Colonic mucosa (tissue), 4 donors: Measurements from ENCODE around the gene NCKIPSD. TPM values are rescaled to one million over a fixed set of nuclear protein-coding genes. Genes with fewer than 3 reads are reported as not detected.

ENCODE experiments used
- DNase-seq: peaks from one replicate; pipeline ENCODE4 v3.0.0-alpha.2; 2020
- H3K27ac ChIP-seq: fragments of 200-600 bp; one replicate; pipeline ENCODE4 v1.8.0; 2021
- H3K27me3 ChIP-seq: fragments of 200-600 bp; one replicate; pipeline ENCODE4 v1.8.0; 2021
- H3K36me3 ChIP-seq: fragments of 200-600 bp; one replicate; pipeline ENCODE4 v1.8.0; 2021
- H3K4me1 ChIP-seq: fragments of 200-600 bp; one replicate; pipeline ENCODE4 v1.8.0; 2021; ENCODE audit warnings: mild to moderate bottlenecking
- H3K4me3 ChIP-seq: fragments of 200-600 bp; one replicate; pipeline ENCODE4 v1.8.0; 2021
- H3K9ac ChIP-seq, 2 donors: one replicate each; pipeline ENCODE4 v1.7.0; 2013; ENCODE audit warnings: control low read depth in 2 of 2, low read depth in 2 of 2, low read length in 2 of 2
- H3K9me3 ChIP-seq: fragments of 200-600 bp; one replicate; pipeline ENCODE4 v1.8.0; 2021
- CTCF ChIP-seq: fragments of 200-600 bp; IDR thresholded peaks from one replicate; pipeline ENCODE4 v1.8.0; 2022; ENCODE audit warnings: antibody characterized with exemption, mild to moderate bottlenecking
- intact Hi-C: fragments of 100-400 bp; cut with DNase I; formaldehyde crosslinking; loops from one replicate; pipeline ENCODE4 v1.14.1; 2022
- total RNA-seq, 2 donors: library from RNA; stranded (reverse); fragmentation: NEBNext Ultra II Directional in 1 of 2; extraction: Animal tissue kit (Norgen Biotek cat#: 25700) in 1 of 2; gene quantifications; one replicate each; pipeline ENCODE4 v1.2.1, GENCODE V29; 2021
- donor health status: healthy.
- donor health status: DM: no; HTN: no; CAD: no.
- donor health status: DM: no; HTN: no; CAD: no.

NCKIPSD gene
- total RNA-seq, 2 donors from 2014 or later, result 24.3 to 29.7 TPM

GRCh38 chr3:48630833-48631232, 54.9 kb downstream of the NCKIPSD start:
- peaks cover 12% of the 10 kb centered on the region for H3K36me3 ChIP-seq
- no peak for DNase-seq
- intact Hi-C loops, result loop anchor here (10.0 kb wide), 1 partner anchor 166 kb away; a partner anchor contains a TSS
- peaks cover 4% of the 10 kb centered on the region for H3K4me1 ChIP-seq
- no peak overlapping the region for H3K9ac ChIP-seq
- H3K27me3 ChIP-seq, result no peaks in the 10 kb centered on the region
- H3K27ac ChIP-seq, result no peak overlapping the region
- no peak for TF ChIP-seq CTCF
- H3K9me3 ChIP-seq, result no peaks in the 10 kb centered on the region
- no peak overlapping the region for H3K4me3 ChIP-seq

GRCh38 chr3:48630407-48630806, 55.3 kb downstream of the NCKIPSD start:
- no peak for TF ChIP-seq CTCF
- peaks cover 12% of the 10 kb centered on the region for H3K36me3 ChIP-seq
- H3K4me1 ChIP-seq, result peaks cover 4% of the 10 kb centered on the region
- H3K9ac ChIP-seq, result no peak overlapping the region
- no peaks in the 10 kb centered on the region for H3K9me3 ChIP-seq
- no peaks in the 10 kb centered on the region for H3K27me3 ChIP-seq
- H3K4me3 ChIP-seq, result no peak overlapping the region
- H3K27ac ChIP-seq, result no peak overlapping the region
- DNase-seq, result no peak
- intact Hi-C loops, result loop anchor here (10.0 kb wide), 1 partner anchor 166 kb away; a partner anchor contains a TSS

GRCh38 chr3:48629894-48630293, 55.8 kb downstream of the NCKIPSD start:
- no peak for DNase-seq
- intact Hi-C loops, result loop anchor here (10.0 kb wide), 1 partner anchor 165 kb away; a partner anchor contains a TSS
- no peak overlapping the region for H3K4me3 ChIP-seq
- H3K27ac ChIP-seq, result no peak overlapping the region
- H3K4me1 ChIP-seq, result peaks cover 4% of the 10 kb centered on the region
- peaks cover 12% of the 10 kb centered on the region for H3K36me3 ChIP-seq
- H3K9ac ChIP-seq, result no peak overlapping the region
- H3K27me3 ChIP-seq, result no peaks in the 10 kb centered on the region
- H3K9me3 ChIP-seq, result no peaks in the 10 kb centered on the region
- TF ChIP-seq CTCF, result no peak

- Histone ChIP-seq H3K27me3 (no peaks in the 10 kb centered on the region), H3K9ac (no peak overlapping the region), H3K4me3 (no peak overlapping the region), H3K36me3 (peaks cover 11% of the 10 kb centered on the region), H3K27ac (no peak overlapping the region), H3K9me3 (no peaks in the 10 kb centered on the region), H3K4me1 (peaks cover 5% of the 10 kb centered on the region)
- TF ChIP-seq CTCF, result no peak
- intact Hi-C loops, result no loop called here
- DNase-seq, result no peak
Measured at GRCh38 chr3:48628277-48629017, 57.3 kb downstream of the NCKIPSD start.

GRCh38 chr3:48625600-48625999, 60.1 kb downstream of the NCKIPSD start:
- Histone ChIP-seq H3K27me3 (no peaks in the 10 kb centered on the region), H3K4me3 (no peak overlapping the region), H3K4me1 (peaks cover 5% of the 10 kb centered on the region), H3K9me3 (no peaks in the 10 kb centered on the region), H3K36me3 (peaks cover 6% of the 10 kb centered on the region), H3K9ac (no peak overlapping the region), H3K27ac (no peak overlapping the region)
- intact Hi-C loops, result no loop called here
- no peak for TF ChIP-seq CTCF
- no peak for DNase-seq
